MM.1S (cell line): Measurements from ENCODE around the gene SPACA6.

Experiments
- EZH2 ChIP-seq: fragments of 300-600 bp; sonication (generic); optimal IDR thresholded peaks from 2 replicates; pipeline ENCODE3; 2017; ENCODE audit warnings: low read depth, mild to moderate bottlenecking, antibody characterized with exemption, low read length, mixed read lengths
- TF ChIP-seq, protein P1 (sequence below): fragments of 300-600 bp; sonication (generic); IDR thresholded peaks from 2 replicates; pipeline ENCODE4 v1.5.1; 2016; ENCODE audit warnings: antibody characterized with exemption, low read length, mixed read lengths

DNA sequence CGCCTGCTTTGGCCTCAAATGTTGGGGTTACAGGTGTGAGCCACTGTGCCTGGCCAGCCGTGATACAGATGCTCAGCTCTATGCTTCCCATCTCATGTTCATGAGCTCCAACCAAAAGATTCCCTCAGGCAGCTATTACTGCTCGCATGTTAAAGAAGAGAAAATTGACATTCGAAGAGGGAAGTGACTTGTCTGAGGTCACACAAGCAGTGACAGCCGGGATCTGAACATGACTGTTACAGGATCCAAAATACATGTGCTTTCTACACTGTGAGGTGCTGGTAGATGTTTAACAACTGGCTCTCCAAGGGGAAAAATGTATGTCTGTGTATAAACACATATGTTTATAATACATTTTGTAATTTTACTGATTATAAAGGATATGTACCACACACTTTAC is 47.2 kb downstream of the SPACA6 start:
- TF ChIP-seq, protein P1, sequence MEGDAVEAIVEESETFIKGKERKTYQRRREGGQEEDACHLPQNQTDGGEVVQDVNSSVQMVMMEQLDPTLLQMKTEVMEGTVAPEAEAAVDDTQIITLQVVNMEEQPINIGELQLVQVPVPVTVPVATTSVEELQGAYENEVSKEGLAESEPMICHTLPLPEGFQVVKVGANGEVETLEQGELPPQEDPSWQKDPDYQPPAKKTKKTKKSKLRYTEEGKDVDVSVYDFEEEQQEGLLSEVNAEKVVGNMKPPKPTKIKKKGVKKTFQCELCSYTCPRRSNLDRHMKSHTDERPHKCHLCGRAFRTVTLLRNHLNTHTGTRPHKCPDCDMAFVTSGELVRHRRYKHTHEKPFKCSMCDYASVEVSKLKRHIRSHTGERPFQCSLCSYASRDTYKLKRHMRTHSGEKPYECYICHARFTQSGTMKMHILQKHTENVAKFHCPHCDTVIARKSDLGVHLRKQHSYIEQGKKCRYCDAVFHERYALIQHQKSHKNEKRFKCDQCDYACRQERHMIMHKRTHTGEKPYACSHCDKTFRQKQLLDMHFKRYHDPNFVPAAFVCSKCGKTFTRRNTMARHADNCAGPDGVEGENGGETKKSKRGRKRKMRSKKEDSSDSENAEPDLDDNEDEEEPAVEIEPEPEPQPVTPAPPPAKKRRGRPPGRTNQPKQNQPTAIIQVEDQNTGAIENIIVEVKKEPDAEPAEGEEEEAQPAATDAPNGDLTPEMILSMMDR = no peak
- TF ChIP-seq EZH2 = no peak
